Smooth muscle cell (in vitro differentiated cells): ENCODE measurements around the gene UBE3B. TPM values are rescaled to one million over a fixed set of nuclear protein-coding genes. Genes with fewer than 3 reads are reported as not detected.

Experiments used
- DNase-seq: peaks from one replicate; lab custom pipeline; 2025; ENCODE audit not compliant: unreplicated experiment; lab: John Stamatoyannopoulos, UW
- H2AFZ ChIP-seq: fragments of 200-600 bp; sonication (generic); 2 replicates; pipeline ENCODE4 v1.6.0; 2016; ENCODE audit warnings: antibody characterized with exemption, low read depth, mild to moderate bottlenecking
- H3F3A ChIP-seq: fragments of 200-600 bp; sonication (generic); 2 replicates; pipeline ENCODE4 v1.6.0; 2017; ENCODE audit warnings: antibody characterized with exemption, low read depth
- H3K27ac ChIP-seq: fragments of 200-600 bp; sonication (generic); 2 replicates; pipeline ENCODE4 v1.5.1; 2016; ENCODE audit warnings: low read depth, mild to moderate bottlenecking
- H3K27me3 ChIP-seq: fragments of 200-600 bp; sonication (generic); 2 replicates; pipeline ENCODE4 v1.6.1; 2016; ENCODE audit warnings: low read depth, mild to moderate bottlenecking
- H3K36me3 ChIP-seq: fragments of 200-600 bp; sonication (generic); 2 replicates; pipeline ENCODE4 v1.5.1; 2016; ENCODE audit warnings: low read depth
- H3K4me1 ChIP-seq: fragments of 200-600 bp; sonication (generic); 2 replicates; pipeline ENCODE4 v1.5.1; 2016; ENCODE audit warnings: low read depth
- H3K4me2 ChIP-seq: fragments of 200-600 bp; sonication (generic); 2 replicates; pipeline ENCODE4 v1.6.0; 2016; ENCODE audit warnings: mild to moderate bottlenecking
- H3K4me3 ChIP-seq: fragments of 200-600 bp; sonication (generic); 2 replicates; pipeline ENCODE4 v1.5.1; 2016; ENCODE audit warnings: mild to moderate bottlenecking
- H3K79me2 ChIP-seq: fragments of 200-600 bp; sonication (generic); 2 replicates; pipeline ENCODE4 v1.6.0; 2016; ENCODE audit warnings: low read depth, mild to moderate bottlenecking
- H3K9ac ChIP-seq: fragments of 200-600 bp; sonication (generic); 2 replicates; pipeline ENCODE4 v1.6.0; 2016; ENCODE audit warnings: low read depth
- H3K9me3 ChIP-seq: fragments of 200-600 bp; sonication (generic); replicated peaks from 2 replicates; pipeline ENCODE4 v1.5.1; 2016; ENCODE audit warnings: low read depth
- H4K20me1 ChIP-seq: fragments of 200-600 bp; sonication (generic); 2 replicates; pipeline ENCODE4 v1.6.0; 2016; ENCODE audit warnings: low read depth
- CTCF ChIP-seq: fragments of 200-600 bp; sonication (generic); IDR thresholded peaks from 2 replicates; pipeline ENCODE4 v1.5.1; 2017; ENCODE audit warnings: borderline replicate concordance, mild to moderate bottlenecking, antibody characterized with exemption; ENCODE audit not compliant: insufficient read depth, poor library complexity, severe bottlenecking
- WGBS: methylation state at CpG from one replicate; pipeline ENCODE4 v1.1.7; 2016; ENCODE audit warnings: low lambda C conversion rate; 5-methylcytosine and 5-hydroxymethylcytosine counted together
- polyA plus RNA-seq: library from polyadenylated mRNA; unstranded; fragments of >200 nt; fragmentation: Nextera tagmentation; extraction: Ambion mirVana; gene quantifications from 2 replicates; pipeline ENCODE4 v1.2.1, GENCODE V29; 2016
- total RNA-seq: library from RNA; depleted of rRNA; stranded (reverse); fragments of >200 nt; gene quantifications from 2 replicates; pipeline ENCODE4 v1.2.3, GENCODE V29; 2014

The UBE3B gene
- total and polyA plus RNA-seq, 2 experiments from 2014 or later = 21.8 to 62.9 TPM

- TF ChIP-seq CTCF = no peak
- H3K4me1 ChIP-seq = no peaks in the 10 kb centered on the region
- no peak overlapping the region for H3K4me2 ChIP-seq
- no peaks in the 10 kb centered on the region for H4K20me1 ChIP-seq
- no peak overlapping the region for H2AFZ ChIP-seq
- no peak overlapping the region for H3K9ac ChIP-seq
- H3K79me2 ChIP-seq = no peaks in the 10 kb centered on the region
- WGBS = 97% methylated on average over 10 of the region's 10 CpGs
- DNase-seq = no peak
- H3K27ac ChIP-seq = no peak overlapping the region
- H3F3A ChIP-seq = no peaks in the 10 kb centered on the region
- H3K9me3 ChIP-seq = no peaks in the 10 kb centered on the region
- H3K4me3 ChIP-seq = no peak overlapping the region
- no peaks in the 10 kb centered on the region for H3K27me3 ChIP-seq
- no peaks in the 10 kb centered on the region for H3K36me3 ChIP-seq
Observed at GRCh38 chr12:109559601-109560000, 82.2 kb downstream of the UBE3B start.

- no peaks in the 10 kb centered on the region for H3K79me2 ChIP-seq
- no peaks in the 10 kb centered on the region for H4K20me1 ChIP-seq
- no peak for TF ChIP-seq CTCF
- no peaks in the 10 kb centered on the region for H3K27me3 ChIP-seq
- H3K4me2 ChIP-seq = no peak overlapping the region
- H3K4me3 ChIP-seq = no peak overlapping the region
- H2AFZ ChIP-seq = no peak overlapping the region
- no peaks in the 10 kb centered on the region for H3K9me3 ChIP-seq
- WGBS = 89% methylated on average over 20 of the region's 30 CpGs
- DNase-seq = no peak
- H3K9ac ChIP-seq = no peak overlapping the region
- no peaks in the 10 kb centered on the region for H3F3A ChIP-seq
- no peak overlapping the region for H3K27ac ChIP-seq
- no peaks in the 10 kb centered on the region for H3K36me3 ChIP-seq
- H3K4me1 ChIP-seq = no peaks in the 10 kb centered on the region
Observed at GRCh38 chr12:109560867-109561710, 83.7 kb downstream of the UBE3B start.

GRCh38 chr12:109561711-109562030 lies 84.2 kb downstream of the UBE3B start:
- Histone ChIP-seq H2AFZ (no peak overlapping the region), H3K9me3 (no peaks in the 10 kb centered on the region), H4K20me1 (no peaks in the 10 kb centered on the region), H3K27me3 (no peaks in the 10 kb centered on the region), H3K36me3 (no peaks in the 10 kb centered on the region), H3K9ac (no peak overlapping the region), H3K4me2 (no peak overlapping the region), H3K4me3 (no peak overlapping the region), H3K79me2 (no peaks in the 10 kb centered on the region), H3K4me1 (no peaks in the 10 kb centered on the region), H3K27ac (no peak overlapping the region), H3F3A (no peaks in the 10 kb centered on the region)
- TF ChIP-seq CTCF = no peak
- DNase-seq = no peak
- 97% methylated on average over 10 of the region's 10 CpGs for WGBS

- no peak overlapping the region for H3K4me3 ChIP-seq
- no peak overlapping the region for H3K27ac ChIP-seq
- no peak overlapping the region for H3K9ac ChIP-seq
- H3K4me2 ChIP-seq = no peak overlapping the region
- no peaks in the 10 kb centered on the region for H3K79me2 ChIP-seq
- no peak overlapping the region for H2AFZ ChIP-seq
- H4K20me1 ChIP-seq = no peaks in the 10 kb centered on the region
- no peaks in the 10 kb centered on the region for H3K27me3 ChIP-seq
- H3K4me1 ChIP-seq = no peaks in the 10 kb centered on the region
- no peaks in the 10 kb centered on the region for H3K9me3 ChIP-seq
- H3K36me3 ChIP-seq = no peaks in the 10 kb centered on the region
- no peak for DNase-seq
- H3F3A ChIP-seq = no peaks in the 10 kb centered on the region
- TF ChIP-seq CTCF = no peak
- WGBS = 98% methylated on average over 4 of the region's 4 CpGs
Observed at GRCh38 chr12:109562871-109563270, 85.4 kb downstream of the UBE3B start.
